SK-N-MC (cell line): Measurements from ENCODE around the gene CNTN3.

ENCODE experiments used
- EZH2 ChIP-seq: fragments of 200-600 bp; sonication (generic); IDR thresholded peaks from one replicate; pipeline ENCODE4 v1.6.1; 2017; ENCODE audit warnings: antibody characterized with exemption
- POLR2AphosphoS5 ChIP-seq: IDR thresholded peaks from 2 replicates; pipeline ENCODE4 v1.6.1; 2012; ENCODE audit warnings: mild to moderate bottlenecking, low read depth, low read length, borderline replicate concordance

GRCh38 chr3:74623261-74623836 lies 8.9 kb upstream of the CNTN3 start:
- TF ChIP-seq EZH2 (no peak), POLR2AphosphoS5 (no peak)
